Measurements from ENCODE around the gene ITGB6.

ITGB6 gene

GRCh38 chr2:160077912-160078810 lies 121.9 kb downstream of the ITGB6 start:
- no peaks in the 10 kb centered on the region for H3K4me1 Mint-ChIP-seq
- DNase-seq (no peak), ATAC-seq (no peak)
- H3K27me3 Mint-ChIP-seq, result no peaks in the 10 kb centered on the region
- H3K4me3 Mint-ChIP-seq, result no peak overlapping the region
- H3K27ac Mint-ChIP-seq, result no peak overlapping the region
- no peaks in the 10 kb centered on the region for H3K9me3 Mint-ChIP-seq
- H3K36me3 Mint-ChIP-seq (ENCODE audit: low read depth), result no peaks in the 10 kb centered on the region

GRCh38 chr2:160076914-160077313 lies 123.2 kb downstream of the ITGB6 start:
- Mint-ChIP-seq H3K27ac (no peak overlapping the region), H3K36me3 (ENCODE audit: low read depth) (no peaks in the 10 kb centered on the region), H3K9me3 (no peaks in the 10 kb centered on the region), H3K4me3 (no peak overlapping the region), H3K27me3 (no peaks in the 10 kb centered on the region), H3K4me1 (no peaks in the 10 kb centered on the region)
- no peak for DNase-seq
- no peak for ATAC-seq

DNA sequence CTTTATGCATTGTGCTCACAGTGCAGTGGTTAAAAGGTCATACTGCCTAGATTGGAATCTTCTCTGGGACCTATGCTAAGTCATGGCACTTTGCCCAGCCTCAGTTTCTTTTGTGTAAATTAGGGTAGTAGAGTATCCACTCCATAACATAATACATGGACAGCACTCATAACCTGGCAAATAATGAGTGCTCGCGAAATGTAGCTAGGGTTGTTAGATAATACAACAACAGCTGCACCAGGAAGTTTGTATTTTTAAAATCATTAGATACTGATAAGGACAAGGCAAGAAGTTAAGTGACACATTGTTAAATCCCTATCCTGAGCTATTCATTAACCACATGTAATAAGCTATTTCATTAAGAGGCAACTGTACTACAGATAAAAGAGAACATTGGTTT lies 123.8 kb downstream of the ITGB6 start:
- no peak for ATAC-seq
- Mint-ChIP-seq H3K36me3 (ENCODE audit: low read depth) (no peaks in the 10 kb centered on the region), H3K27me3 (no peaks in the 10 kb centered on the region)

GRCh38 chr2:160075171-160075570 lies 124.9 kb downstream of the ITGB6 start:
- Mint-ChIP-seq H3K36me3 (ENCODE audit: low read depth) (no peaks in the 10 kb centered on the region), H3K9me3 (no peaks in the 10 kb centered on the region), H3K27me3 (peaks cover 5% of the 10 kb centered on the region), H3K4me3 (no peak overlapping the region), H3K4me1 (no peaks in the 10 kb centered on the region), H3K27ac (no peak overlapping the region)
- DNase-seq (no peak), ATAC-seq (no peak)

More for the DNA sequence above, 123.8 kb downstream of the ITGB6 start:
- Mint-ChIP-seq H3K4me1 (no peaks in the 10 kb centered on the region), H3K9me3 (no peaks in the 10 kb centered on the region), H3K4me3 (no peak overlapping the region), H3K27ac (no peak overlapping the region)
- no peak for DNase-seq

- DNase-seq, result no peak
- Mint-ChIP-seq H3K27me3 (peaks cover 5% of the 10 kb centered on the region), H3K4me3 (no peak overlapping the region), H3K27ac (no peak overlapping the region), H3K36me3 (ENCODE audit: low read depth) (no peaks in the 10 kb centered on the region), H3K9me3 (peaks cover 5% of the 10 kb centered on the region), H3K4me1 (no peaks in the 10 kb centered on the region)
- ATAC-seq, result no peak
Observed at GRCh38 chr2:160073284-160073888, 126.7 kb downstream of the ITGB6 start.

DNA sequence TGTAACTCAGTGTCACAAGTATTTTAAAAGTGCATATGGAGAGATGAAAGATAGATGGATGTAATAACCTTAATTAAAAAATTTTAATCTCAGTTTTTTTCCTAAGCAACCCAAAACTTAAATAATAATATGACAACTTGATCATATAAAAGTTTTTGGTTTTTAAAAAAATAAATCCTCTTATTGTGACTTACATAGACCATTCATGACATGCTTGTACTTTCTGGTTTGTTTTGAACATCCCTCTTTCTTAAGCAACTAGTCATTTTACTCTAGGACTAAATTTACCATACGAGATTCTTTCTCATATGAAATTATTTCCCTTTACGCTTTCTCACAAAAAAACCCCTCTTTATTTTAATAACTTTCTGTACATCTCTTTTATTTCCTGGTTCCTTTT lies 131.2 kb downstream of the ITGB6 start:
- Mint-ChIP-seq H3K36me3 (ENCODE audit: low read depth) (no peaks in the 10 kb centered on the region), H3K4me1 (no peaks in the 10 kb centered on the region), H3K9me3 (peaks cover 6% of the 10 kb centered on the region), H3K27me3 (peaks cover 12% of the 10 kb centered on the region), H3K4me3 (no peak overlapping the region), H3K27ac (no peak overlapping the region)
- ATAC-seq (no peak), DNase-seq (no peak)

DNA sequence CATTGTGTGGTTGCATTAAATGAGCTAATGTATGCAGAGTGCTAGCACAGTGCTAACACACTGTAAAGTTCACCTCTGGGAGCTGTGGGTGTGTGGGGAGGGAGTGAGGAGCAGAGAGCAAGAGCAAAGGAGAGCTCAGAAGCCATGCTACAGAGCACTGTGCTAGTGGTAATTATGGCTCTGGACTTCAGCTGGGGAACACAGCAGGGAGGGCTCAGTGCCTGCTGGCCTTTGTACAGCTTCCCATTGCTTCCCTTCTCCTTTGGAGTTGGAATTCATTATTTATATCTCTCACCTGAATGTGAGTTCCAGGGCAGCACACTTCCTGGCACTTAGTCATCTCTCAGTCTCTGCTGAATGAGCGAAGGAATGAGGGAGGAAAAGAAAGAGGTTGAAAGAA lies 135.2 kb downstream of the ITGB6 start:
- ATAC-seq (no peak), DNase-seq (no peak)
- H3K9me3 Mint-ChIP-seq, result peaks cover 6% of the 10 kb centered on the region
- peaks cover 42% of the 10 kb centered on the region for H3K27me3 Mint-ChIP-seq
- H3K36me3 Mint-ChIP-seq (ENCODE audit: low read depth), result no peaks in the 10 kb centered on the region
- no peak overlapping the region for H3K4me3 Mint-ChIP-seq
- no peak overlapping the region for H3K27ac Mint-ChIP-seq
- peaks cover 7% of the 10 kb centered on the region for H3K4me1 Mint-ChIP-seq

GRCh38 chr2:160063879-160064612 lies 136.0 kb downstream of the ITGB6 start:
- ATAC-seq (no peak), DNase-seq (no peak)
- no peaks in the 10 kb centered on the region for H3K36me3 Mint-ChIP-seq (ENCODE audit: low read depth)
- peaks cover 6% of the 10 kb centered on the region for H3K9me3 Mint-ChIP-seq
- H3K27me3 Mint-ChIP-seq, result peaks cover 50% of the 10 kb centered on the region
- no peak overlapping the region for H3K27ac Mint-ChIP-seq
- H3K4me1 Mint-ChIP-seq, result peaks cover 7% of the 10 kb centered on the region
- no peak overlapping the region for H3K4me3 Mint-ChIP-seq

- H3K4me3 Mint-ChIP-seq, result peak overlapping the region; percentile 27
- H3K36me3 Mint-ChIP-seq (ENCODE audit: low read depth), result no peaks in the 10 kb centered on the region
- DNase-seq, result no peak
- ATAC-seq, result no peak
- peaks cover 7% of the 10 kb centered on the region for H3K4me1 Mint-ChIP-seq
- H3K27me3 Mint-ChIP-seq, result peaks cover 52% of the 10 kb centered on the region
- no peak overlapping the region for H3K27ac Mint-ChIP-seq
- no peaks in the 10 kb centered on the region for H3K9me3 Mint-ChIP-seq
Observed at GRCh38 chr2:160063271-160063670, 136.8 kb downstream of the ITGB6 start.

DNA sequence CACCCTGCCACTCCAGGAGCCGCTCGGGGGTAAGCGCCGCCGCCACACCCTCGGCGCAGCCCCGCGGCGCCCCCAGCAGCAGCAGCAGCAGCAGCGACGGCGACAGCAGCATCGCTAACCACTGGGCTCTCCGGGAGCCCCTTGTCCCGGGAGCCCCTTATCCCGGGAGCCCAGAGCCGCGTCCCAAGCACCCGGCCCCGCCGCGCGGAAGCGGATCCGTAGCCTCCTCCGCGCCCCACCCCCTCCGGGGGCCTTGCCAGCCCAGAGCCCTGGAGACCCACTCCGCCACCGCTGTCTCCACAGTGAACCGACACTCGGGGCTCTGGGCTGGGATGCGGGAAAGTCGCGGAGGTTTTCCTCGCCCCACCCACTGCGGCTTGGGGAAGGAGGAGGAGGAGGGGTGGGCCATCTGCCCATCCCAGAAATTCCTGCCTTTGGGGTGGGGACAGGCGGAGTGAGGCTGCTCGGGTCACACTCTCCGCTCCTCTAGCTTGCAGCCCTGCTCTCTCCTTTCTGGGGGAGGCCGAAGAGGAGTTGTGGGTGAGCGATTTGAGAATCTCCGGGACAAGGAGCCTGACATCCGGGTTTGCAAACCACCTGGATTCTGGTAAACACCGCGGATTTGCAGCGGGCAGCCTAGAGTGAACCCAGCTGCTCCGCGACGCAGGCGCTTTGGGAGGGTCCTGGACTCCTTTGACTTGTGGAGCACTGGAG lies 137.6 kb downstream of the ITGB6 start, which contains the start of gene PLA2R1:
Gene PLA2R1, minus strand, starts transcription at position 324 of the 714 bp plus-strand sequence. Its CDS starts 212 bp downstream, at position 112.
- Mint-ChIP-seq H3K4me1 (peaks cover 7% of the 10 kb centered on the region), H3K36me3 (ENCODE audit: low read depth) (no peaks in the 10 kb centered on the region), H3K27ac (no peak within 1 kb of the TSS), H3K27me3 (peaks cover 55% of the 10 kb centered on the region), H3K4me3 (peak within 1 kb of the TSS; percentile 52), H3K9me3 (no peaks in the 10 kb centered on the region)
- ATAC-seq (no peak), DNase-seq (peak; percentile 3)

DNA sequence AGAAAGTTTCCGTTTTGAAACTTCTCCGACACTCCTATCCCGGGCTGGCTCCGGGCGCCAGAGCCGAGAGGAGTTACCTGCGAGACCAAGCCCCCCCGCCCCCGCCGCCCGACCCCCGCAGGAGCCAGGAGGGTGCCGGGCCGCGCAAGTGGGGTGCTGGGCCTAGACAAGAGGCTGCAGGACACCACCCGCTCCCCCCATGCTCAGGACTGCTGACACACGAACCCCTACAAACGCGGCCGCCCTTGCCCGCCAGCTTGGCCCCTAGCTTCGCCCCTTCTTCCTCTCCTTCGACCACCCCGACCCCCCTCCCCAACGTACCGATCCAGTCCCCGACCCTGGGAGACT lies 138.2 kb downstream of the ITGB6 start:
- H3K36me3 Mint-ChIP-seq (ENCODE audit: low read depth), result no peaks in the 10 kb centered on the region
- no peak for DNase-seq
- ATAC-seq, result no peak
- H3K27me3 Mint-ChIP-seq, result peaks cover 55% of the 10 kb centered on the region
- H3K9me3 Mint-ChIP-seq, result no peaks in the 10 kb centered on the region
- no peak overlapping the region for H3K4me3 Mint-ChIP-seq
- H3K27ac Mint-ChIP-seq, result no peak overlapping the region
- H3K4me1 Mint-ChIP-seq, result peaks cover 7% of the 10 kb centered on the region

GRCh38 chr2:160061533-160061932 lies 138.5 kb downstream of the ITGB6 start:
- no peak overlapping the region for H3K27ac Mint-ChIP-seq
- DNase-seq, result no peak
- no peaks in the 10 kb centered on the region for H3K9me3 Mint-ChIP-seq
- H3K4me1 Mint-ChIP-seq, result peaks cover 7% of the 10 kb centered on the region
- no peaks in the 10 kb centered on the region for H3K36me3 Mint-ChIP-seq (ENCODE audit: low read depth)
- peaks cover 57% of the 10 kb centered on the region for H3K27me3 Mint-ChIP-seq
- no peak overlapping the region for H3K4me3 Mint-ChIP-seq
- ATAC-seq, result no peak

GRCh38 chr2:160060297-160060696 lies 139.8 kb downstream of the ITGB6 start:
- Mint-ChIP-seq H3K4me3 (no peak overlapping the region), H3K9me3 (no peaks in the 10 kb centered on the region), H3K4me1 (peaks cover 7% of the 10 kb centered on the region), H3K27ac (no peak overlapping the region), H3K27me3 (peaks cover 57% of the 10 kb centered on the region), H3K36me3 (ENCODE audit: low read depth) (no peaks in the 10 kb centered on the region)
- DNase-seq, result no peak
- no peak for ATAC-seq

- H3K27me3 Mint-ChIP-seq, result peaks cover 38% of the 10 kb centered on the region
- H3K4me1 Mint-ChIP-seq, result no peaks in the 10 kb centered on the region
- H3K9me3 Mint-ChIP-seq, result no peaks in the 10 kb centered on the region
- DNase-seq, result no peak
- H3K36me3 Mint-ChIP-seq (ENCODE audit: low read depth), result no peaks in the 10 kb centered on the region
- no peak for ATAC-seq
- no peak overlapping the region for H3K4me3 Mint-ChIP-seq
- no peak overlapping the region for H3K27ac Mint-ChIP-seq
Observed at GRCh38 chr2:160057356-160057755, 142.7 kb downstream of the ITGB6 start.

All from activated naive CD8-positive, alpha-beta T cell treated with anti-CD3 and anti-CD28 coated beads, Interleukin-2, amount 50 U/mL, for 24 hours (primary cell).